ENCODE measurements around the gene SMYD2. TPM values are rescaled to one million over a fixed set of nuclear protein-coding genes. Genes with fewer than 3 reads are reported as not detected.

The SMYD2 gene
- polyA plus RNA-seq, 1 donor: 54.9 TPM

- peak; percentile 78 for DNase-seq
Observed at GRCh38 chr1:214328770-214329469, 48.0 kb downstream of the SMYD2 start.

GRCh38 chr1:214329470-214330220 lies 48.7 kb downstream of the SMYD2 start:
- DNase-seq: no peak

GRCh38 chr1:214330222-214330621 lies 49.3 kb downstream of the SMYD2 start:
- no peak for DNase-seq

GRCh38 chr1:214330715-214331114 lies 49.8 kb downstream of the SMYD2 start:
- DNase-seq: no peak

GRCh38 chr1:214331180-214331579 lies 50.2 kb downstream of the SMYD2 start:
- no peak for DNase-seq

GRCh38 chr1:214331827-214332423 lies 51.0 kb downstream of the SMYD2 start:
- DNase-seq: no peak

GRCh38 chr1:214332946-214333798 lies 52.2 kb downstream of the SMYD2 start:
- DNase-seq: peak; percentile 45

- DNase-seq: no peak
Observed at GRCh38 chr1:214335567-214335966, 54.6 kb downstream of the SMYD2 start.

- no peak for DNase-seq
Observed at GRCh38 chr1:214337015-214337414, 56.1 kb downstream of the SMYD2 start.

- DNase-seq: no peak
Observed at GRCh38 chr1:214337511-214337910, 56.6 kb downstream of the SMYD2 start.

- DNase-seq: no peak
Observed at GRCh38 chr1:214338212-214338611, 57.3 kb downstream of the SMYD2 start.

- DNase-seq: no peak
Observed at GRCh38 chr1:214341459-214341858, 60.5 kb downstream of the SMYD2 start.

GRCh38 chr1:214341932-214342331 lies 61.0 kb downstream of the SMYD2 start:
- DNase-seq: no peak

GRCh38 chr1:214342525-214342924 lies 61.6 kb downstream of the SMYD2 start:
- no peak for DNase-seq

- DNase-seq: no peak
Observed at GRCh38 chr1:214344897-214345296, 63.9 kb downstream of the SMYD2 start.

- DNase-seq: no peak
Observed at GRCh38 chr1:214349008-214349407, 68.0 kb downstream of the SMYD2 start.

- DNase-seq: no peak
Observed at GRCh38 chr1:214349781-214350180, 68.8 kb downstream of the SMYD2 start.

GRCh38 chr1:214351551-214352277 lies 70.8 kb downstream of the SMYD2 start:
- no peak for DNase-seq

GRCh38 chr1:214352838-214353237 lies 71.9 kb downstream of the SMYD2 start:
- no peak for DNase-seq

- DNase-seq: no peak
Observed at GRCh38 chr1:214354440-214355148, 73.6 kb downstream of the SMYD2 start.

GRCh38 chr1:214360116-214360515 lies 79.2 kb downstream of the SMYD2 start:
- no peak for DNase-seq

Data from left kidney (tissue), 2 donors.